GM12891 (cell line): ENCODE results near the gene NECTIN1.

Source experiments
- POLR2A ChIP-seq: IDR thresholded peaks from 2 replicates; pipeline ENCODE4 v1.6.1; 2011; ENCODE audit warnings: low read depth, low read length, control low read depth
- SPI1 ChIP-seq: IDR thresholded peaks from 2 replicates; pipeline ENCODE4 v1.6.1; 2011; ENCODE audit warnings: low read depth, low read length, control low read depth
- TAF1 ChIP-seq: IDR thresholded peaks from 2 replicates; pipeline ENCODE4 v1.6.1; 2011; ENCODE audit warnings: low read depth, low read length, control low read depth

- TF ChIP-seq SPI1 (no peak), POLR2A (no peak), TAF1 (no peak)
These were observed 28.4 kb upstream of the NECTIN1 start for GRCh38 chr11:119757378-119757777.
